Measurements from ENCODE around the gene TBCEL.
"Not testable (repeated sequence)": the region's sequence is repeated elsewhere in the genome, so short reads cannot be mapped to it uniquely, and the experiment has no call there.

DNA sequence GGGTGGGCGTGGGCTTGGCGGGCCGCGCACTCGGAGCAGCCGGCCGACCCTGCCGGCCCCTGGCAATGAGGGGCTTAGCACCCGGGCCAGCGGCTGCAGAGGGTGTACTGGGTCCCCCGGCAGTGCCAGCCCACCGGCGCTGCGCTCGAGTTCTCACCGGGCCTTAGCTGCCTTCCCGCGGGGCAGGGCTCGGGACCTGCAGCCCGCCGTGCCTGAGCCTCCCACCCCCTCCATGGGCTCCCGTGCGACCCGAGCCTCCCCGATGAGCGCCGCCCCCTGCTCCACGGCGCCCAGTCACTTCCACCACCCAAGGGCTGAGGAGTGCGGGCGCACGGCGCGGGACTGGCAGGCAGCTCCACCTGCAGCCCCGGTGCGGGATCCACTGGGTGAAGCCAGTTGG, 2.2 kb upstream of the TBCEL start:
- TF ChIP-seq, protein P1, sequence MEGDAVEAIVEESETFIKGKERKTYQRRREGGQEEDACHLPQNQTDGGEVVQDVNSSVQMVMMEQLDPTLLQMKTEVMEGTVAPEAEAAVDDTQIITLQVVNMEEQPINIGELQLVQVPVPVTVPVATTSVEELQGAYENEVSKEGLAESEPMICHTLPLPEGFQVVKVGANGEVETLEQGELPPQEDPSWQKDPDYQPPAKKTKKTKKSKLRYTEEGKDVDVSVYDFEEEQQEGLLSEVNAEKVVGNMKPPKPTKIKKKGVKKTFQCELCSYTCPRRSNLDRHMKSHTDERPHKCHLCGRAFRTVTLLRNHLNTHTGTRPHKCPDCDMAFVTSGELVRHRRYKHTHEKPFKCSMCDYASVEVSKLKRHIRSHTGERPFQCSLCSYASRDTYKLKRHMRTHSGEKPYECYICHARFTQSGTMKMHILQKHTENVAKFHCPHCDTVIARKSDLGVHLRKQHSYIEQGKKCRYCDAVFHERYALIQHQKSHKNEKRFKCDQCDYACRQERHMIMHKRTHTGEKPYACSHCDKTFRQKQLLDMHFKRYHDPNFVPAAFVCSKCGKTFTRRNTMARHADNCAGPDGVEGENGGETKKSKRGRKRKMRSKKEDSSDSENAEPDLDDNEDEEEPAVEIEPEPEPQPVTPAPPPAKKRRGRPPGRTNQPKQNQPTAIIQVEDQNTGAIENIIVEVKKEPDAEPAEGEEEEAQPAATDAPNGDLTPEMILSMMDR (IDR thresholded peaks at IDR 0.05), result not testable (repeated sequence)
- not testable (repeated sequence) for TF ChIP-seq EP300, POLR2A (IDR thresholded peaks at IDR 0.05)
